CD1c-positive myeloid dendritic cell (primary cell): ENCODE data around the gene SLX4IP.

Source experiments
- DNase-seq: peaks from one replicate; pipeline ENCODE4 v3.0.0-alpha.2; 2016; ENCODE audit errors: extremely low spot score

SLX4IP gene

DNA sequence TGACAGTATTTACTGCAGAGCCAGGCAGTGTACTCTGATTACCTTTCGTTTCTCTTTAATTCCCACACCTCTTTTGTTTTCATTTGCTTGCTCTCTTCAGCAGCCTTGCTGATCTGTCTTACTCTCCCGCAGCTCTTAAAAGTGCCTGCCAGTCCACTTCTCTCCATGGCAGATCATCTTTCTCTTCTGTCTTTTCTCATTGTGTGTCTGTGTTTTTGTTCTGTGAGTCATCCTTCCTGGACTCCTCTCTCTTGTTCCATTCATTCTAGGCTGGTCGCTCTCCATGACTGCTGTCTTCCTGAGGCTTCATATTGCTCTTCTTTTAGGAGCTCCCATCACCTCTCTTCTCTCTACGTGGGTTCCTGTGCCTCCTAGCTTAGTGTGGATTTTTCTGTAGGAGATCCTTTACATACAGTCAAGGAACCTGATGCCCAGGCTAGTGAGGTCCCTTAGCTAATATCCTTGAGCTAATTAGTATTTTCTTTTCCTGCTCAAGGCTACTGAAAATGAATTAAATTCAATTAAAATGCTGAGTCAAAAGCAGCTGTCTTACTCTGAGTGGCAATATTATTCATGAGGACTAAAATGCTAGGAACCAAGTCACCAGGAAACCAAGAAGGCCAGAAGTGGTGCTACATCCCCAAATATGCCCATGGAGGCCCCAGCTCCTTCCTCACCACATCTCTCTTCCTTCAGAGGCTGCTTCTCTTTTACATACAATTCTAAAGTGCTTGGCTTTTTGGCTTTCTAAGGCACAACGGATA lies 86.1 kb downstream of the SLX4IP start:
- DNase-seq = no peak

DNA sequence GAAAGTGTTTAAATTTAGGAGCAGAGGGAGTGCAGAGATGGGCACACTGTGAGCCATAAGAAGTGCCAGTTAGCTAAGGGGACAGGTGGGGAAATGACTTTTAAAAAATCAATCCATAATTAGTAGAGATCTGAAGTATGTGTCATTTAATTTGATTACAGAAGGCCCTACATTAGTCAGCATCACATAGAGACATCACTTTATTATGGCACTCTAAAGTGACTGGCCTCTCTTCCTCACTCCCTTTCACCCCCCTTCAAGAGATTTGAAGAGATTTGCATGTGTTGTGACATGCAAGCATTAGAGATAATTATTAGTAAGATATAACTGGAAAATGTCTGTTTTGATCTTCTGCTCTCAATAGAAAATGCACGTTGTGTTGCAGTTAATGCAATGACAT lies 86.7 kb downstream of the SLX4IP start:
- no peak for DNase-seq

DNA sequence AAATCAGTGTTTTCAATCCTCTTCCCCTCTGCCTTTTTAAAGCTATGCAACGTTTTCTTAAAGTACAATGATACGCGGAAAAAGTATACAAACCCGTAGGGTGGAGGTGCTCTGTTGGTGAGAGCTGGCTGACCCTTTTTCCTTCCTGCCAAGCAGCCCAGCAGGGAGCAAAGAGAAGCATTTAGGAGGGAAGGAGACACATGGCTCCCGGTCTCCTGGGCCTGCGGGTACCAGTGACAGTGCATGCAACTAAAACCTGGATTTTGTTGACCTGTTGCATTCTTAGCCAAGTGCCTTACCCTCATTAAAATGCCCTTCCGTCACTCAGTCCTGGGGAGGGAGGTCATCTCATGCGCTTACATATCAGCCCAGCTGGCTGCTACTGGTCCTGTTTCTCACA lies 87.2 kb downstream of the SLX4IP start:
- no peak for DNase-seq

DNA sequence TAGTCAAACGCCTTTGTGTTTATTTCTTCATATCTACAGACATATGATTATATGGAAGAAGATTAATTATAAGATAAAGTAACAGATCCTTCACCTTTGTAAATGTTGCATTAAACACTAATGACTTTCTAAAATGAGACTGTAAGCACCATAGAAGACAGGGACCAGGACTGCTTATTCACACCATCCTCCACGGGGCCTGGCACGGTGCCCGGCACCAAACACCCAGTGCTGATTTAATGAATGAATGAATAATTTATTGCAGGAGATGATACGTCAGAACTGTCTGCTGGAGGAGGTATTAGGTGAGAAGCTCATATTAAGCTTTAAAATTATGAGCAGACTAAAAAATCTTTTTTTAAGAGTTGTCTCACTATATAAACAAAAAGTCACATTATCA lies 88.3 kb downstream of the SLX4IP start:
- no peak for DNase-seq

DNA sequence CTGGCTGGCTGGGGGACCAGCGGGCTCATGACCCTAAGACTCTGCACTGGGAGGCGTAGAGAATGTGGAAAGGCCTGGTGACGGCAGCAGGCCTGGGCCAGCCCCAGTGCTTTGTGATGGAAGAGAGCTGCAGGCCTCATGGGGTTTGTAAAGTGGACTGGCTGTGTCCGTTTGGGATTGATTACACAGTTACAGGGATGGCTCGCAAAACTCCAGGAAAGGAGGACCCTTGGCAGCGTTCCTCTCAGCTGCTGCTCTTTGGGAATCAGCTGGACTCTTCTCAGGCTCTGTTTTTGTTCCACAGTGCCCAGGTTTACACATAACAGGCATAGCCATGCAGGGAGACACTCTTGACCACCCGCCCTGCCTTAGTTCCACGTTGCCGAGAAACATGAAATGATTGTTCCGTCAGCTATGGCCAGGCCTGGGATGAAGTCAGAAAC lies 89.0 kb downstream of the SLX4IP start:
- no peak for DNase-seq

DNA sequence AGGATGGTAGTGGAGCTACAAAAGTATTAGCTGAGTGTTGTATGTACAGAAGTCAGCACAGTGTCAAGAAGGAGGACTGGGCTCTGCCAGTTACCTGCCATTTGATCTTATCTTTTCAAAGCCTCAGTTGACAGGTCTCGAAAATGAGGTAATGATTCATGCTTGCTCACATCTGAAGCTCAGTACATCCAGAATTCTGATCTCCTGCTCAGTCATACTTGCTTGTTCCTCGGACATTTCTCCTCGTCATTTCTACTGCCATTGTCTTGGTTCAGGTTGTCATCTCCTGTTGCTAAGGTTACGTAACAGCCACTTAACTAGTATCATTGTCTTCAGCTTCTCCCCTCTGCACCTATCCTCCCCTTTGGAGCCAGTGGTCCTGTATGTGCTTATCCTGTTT lies 89.5 kb downstream of the SLX4IP start:
- DNase-seq = no peak

DNA sequence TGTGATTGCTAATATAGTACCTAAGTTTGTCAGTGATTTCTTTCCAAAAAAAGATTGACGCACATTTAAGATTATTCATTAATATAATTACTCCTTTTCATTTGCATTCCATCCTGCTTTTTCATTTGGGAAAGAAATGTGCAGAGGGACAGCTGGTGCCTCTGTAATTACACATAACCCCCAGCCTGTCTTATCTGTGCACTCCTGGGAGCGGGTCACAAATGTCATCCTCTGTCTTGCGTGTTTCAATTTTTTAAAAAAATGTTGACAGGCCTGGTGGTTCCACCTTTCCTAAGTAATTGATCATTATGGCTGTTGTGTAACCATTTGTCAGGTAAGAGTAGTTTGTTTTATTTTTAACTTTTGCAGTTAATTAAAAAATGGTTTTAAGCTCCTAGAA lies 92.7 kb downstream of the SLX4IP start:
- DNase-seq = no peak

DNA sequence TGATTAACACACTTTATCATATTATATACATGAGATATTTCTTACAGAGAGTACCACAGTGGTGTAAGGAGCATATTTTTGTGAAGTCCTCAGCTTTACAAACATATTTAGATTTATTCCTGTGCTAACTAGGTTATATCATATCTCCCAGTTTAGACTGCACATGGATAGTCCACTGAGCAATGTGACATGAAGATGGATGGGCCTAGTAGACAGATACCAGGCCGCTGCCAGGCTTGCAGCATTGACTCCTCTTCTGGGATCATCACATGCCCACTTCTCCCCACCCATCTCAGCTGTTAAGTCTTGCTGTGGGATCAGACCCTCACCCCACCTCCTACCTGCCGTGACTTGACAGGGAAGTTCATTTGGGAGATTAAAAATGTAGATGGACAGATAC lies 95.8 kb downstream of the SLX4IP start:
- no peak for DNase-seq

DNA sequence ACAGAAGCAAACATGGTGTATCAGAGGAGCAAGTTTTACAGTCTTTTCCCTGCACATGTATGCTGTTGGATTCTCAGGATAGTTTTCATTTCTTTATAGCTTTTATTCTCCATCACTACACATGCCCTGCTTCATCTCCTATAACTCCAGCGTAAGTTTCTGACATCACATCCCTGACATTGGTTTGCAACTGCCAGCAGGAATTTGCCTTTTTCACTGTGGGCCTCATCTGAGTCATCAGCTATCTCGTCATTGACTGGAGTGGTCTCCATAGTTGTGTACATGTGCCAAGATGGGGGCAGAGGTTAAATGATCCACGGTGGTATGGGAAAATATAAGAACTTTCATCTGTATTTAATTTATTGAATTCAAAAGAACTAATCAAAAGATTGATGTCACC lies 96.7 kb downstream of the SLX4IP start:
- DNase-seq = no peak

DNA sequence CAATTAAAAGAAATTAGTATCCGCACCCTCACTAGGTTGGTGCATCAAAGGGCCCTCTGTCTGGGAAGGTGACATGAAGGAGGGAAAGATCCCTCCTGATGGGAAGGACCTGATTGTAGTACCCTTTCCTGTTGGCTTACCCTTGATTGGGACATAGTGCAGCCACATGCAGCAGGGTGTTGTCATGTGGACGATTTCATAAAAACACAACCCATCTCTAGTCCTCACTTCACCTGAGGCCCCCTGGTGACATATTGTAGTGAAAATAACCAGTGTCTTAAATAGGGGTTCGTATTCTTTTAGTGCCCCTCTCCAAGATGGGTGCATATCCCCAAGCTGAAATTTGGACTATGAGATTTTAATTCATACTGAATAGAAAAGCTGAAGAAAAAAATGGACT lies 97.3 kb downstream of the SLX4IP start:
- DNase-seq = no peak

DNA sequence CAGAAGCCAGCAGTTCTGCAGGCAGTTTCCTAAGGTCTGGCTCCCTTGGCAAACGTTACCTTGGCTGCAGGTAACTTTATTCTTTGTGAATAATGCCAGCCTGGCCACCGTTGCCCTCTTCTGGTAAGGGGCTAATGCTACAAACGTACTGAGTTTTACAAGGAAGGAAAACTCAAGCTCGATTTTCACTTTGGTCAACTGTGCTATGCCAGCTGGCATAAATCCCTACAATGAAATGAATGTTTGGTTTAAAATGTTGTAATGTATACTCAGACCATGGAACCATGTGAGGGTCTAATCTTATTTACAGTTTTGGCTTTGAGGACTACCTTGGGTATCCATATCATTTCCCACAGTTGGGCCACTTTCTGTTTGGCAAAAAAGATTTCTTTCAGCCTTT lies 101.4 kb downstream of the SLX4IP start:
- no peak for DNase-seq

DNA sequence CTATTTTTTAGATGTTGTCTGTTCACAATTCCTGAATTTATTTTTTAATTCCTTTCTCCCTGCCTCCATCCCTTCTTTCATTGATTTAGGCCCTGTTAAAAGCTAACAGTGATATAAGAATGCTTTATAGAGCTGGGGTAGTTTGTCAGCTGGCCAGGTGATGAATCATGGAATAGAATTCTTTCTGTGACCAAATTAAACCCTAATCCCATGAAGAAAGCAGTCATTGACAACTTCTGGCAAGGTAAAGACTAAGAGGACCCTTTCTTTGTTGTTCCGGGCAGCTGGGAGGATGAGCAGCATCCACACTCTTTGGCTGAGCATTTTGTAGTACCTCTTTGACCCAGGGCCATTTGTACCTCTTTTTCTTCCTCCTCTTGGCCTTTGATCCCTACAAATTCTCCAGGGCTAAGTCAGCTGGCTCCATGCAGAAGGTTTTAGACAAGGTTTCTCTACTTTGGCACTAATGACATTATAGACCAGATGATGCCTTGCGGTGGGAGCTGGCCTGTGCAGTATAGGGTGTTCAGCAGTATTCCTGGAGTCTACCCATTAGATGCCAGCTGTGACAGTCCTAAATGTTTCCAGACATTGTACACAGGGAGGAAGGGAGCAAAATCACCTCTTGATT lies 102.9 kb downstream of the SLX4IP start:
- DNase-seq = no peak

DNA sequence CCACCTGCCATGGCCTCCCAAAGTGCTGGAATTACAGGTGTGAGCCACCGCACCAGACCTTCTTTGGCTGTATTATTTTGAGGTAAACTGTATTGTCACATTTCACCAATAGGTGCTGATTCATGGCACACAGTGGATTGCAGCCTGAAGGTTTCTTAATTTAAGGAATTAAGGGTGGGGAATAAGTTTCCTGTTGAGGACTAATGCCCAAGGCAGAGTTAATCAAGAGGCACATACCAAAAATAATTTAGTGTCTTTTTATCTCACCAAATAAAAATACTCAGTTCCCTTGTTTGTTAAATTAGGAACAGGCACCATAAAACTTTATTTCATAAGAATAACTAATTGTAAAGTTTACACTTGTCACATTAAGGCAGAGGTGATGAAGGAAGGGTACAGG lies 103.7 kb downstream of the SLX4IP start:
- DNase-seq = no peak

DNA sequence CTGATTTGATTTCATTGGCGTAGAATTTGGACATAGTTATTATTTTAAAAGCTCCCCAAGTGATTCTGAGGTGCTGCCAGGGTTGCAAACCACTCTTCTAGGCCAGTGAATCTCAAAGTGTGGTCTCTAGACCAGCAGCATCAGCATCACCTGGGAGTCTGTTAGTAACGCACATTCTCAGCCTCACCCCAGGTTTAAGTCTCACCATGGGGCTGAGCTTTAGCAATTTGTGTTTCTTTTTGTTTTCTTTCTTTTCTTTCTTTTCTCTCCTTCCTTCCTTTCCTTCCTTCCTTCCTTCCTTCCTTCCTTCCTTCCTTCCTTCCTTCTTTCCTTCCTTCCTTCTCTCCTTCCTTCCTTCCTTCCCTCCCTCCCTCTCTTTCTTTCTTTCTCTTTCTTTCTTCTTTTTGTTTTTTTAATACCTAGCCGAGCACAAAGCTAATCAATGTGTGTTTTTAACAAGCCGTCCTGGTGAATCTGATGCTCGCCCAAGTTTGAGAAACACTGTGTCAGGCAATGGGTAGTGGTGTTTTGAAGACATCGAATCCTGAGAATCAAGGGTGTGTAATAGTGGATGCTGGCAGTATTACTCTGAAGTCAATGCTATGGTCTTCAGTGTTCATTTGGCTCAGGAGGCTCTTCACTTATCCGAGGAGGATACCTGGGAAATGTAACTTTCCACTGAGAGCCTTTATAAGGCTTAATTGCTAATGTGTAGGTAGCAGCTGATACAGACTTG lies 104.9 kb downstream of the SLX4IP start:
- no peak for DNase-seq

DNA sequence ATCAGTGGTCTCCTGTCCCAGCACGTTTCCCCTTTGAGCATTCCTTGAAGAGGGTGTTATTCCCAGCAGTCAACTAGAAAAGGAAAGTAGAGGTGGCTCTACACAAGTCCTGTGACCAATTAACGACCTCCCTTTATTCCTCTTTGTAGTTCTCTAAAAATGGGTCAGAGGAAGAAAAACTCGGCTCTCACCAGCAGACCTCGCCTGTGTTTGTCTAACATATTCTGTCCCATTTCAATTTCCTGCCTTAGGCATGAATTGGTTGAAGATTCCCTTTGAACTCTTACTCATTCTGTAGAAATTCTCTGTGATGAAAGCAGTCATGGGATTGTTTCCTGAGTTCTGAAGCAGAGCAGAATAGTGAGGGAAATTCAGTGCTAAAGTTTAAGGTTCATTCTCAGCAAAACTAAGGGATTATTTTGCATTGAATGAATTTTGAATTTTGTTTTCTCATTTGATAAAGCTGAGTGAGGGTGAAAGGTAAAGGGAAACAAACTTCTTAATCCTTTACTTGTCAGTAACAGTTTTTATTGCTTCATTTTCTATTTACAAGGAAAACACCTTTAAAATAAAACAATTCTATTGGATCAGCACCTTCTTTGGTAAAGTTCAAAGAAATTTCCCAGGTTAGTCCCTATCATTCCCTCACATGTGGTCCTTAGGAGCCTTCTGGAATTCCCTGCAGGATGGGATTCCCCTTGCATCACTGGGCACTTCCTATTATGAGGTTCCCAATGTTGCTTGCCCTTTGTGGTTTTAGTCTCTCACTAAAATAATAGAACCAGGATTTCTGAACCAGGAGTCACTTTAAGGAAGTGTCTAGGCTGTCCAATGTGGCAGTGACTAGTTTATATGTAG lies 105.8 kb downstream of the SLX4IP start:
- peak; percentile 82 for DNase-seq

DNA sequence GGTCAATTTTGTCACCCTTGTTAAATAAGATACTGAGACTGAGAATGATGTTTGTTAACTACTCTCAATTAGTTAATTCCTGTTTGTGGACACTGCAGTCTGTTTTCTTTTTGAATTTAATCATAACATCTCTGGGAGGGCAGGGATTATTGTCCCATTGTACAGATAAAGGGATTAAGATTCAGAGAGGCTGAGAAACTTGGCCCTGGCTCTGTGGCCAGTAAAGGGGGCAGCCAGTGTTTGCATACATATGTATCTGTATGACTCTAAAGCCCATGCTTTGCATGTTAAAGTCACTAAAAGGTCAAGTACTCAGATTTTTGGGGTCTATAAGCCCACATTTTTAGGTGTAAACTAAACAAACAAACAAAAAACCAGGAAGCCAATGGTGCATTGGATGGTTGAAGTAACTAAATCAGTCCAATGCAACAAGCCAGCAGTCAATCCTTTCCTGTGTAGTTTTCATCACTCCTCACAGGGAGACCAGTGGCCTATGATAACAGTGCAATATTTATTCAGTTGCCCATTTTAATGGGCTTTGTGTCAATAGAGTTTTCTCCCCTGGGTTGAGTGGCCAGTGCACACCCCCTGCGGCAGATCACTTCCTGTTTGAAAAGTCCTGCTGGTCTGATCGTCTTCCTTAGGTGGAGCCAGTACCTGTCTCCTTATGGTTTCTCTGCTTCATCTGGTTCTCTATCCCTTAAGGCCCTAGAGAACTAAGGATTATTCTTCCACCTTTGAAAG lies 106.7 kb downstream of the SLX4IP start:
- no peak for DNase-seq

DNA sequence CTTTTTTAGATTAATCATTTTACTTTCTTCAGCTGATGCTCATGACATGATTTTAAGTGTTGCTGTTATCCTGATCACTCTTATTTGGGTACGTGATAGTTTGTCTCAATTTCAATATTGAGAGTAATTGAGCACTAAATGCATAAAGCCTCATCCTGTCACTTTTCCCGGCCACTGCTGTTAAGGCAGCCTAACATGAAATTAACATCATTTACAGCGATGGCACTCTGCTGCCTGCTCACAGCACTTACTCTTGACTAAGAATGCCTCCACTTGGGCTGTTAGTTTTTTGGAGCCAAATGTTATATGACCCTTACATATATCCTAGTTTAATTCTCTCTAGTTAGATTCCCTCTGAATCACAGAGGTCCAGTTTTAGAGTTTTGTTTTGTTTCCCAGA lies 107.3 kb downstream of the SLX4IP start:
- no peak for DNase-seq

DNA sequence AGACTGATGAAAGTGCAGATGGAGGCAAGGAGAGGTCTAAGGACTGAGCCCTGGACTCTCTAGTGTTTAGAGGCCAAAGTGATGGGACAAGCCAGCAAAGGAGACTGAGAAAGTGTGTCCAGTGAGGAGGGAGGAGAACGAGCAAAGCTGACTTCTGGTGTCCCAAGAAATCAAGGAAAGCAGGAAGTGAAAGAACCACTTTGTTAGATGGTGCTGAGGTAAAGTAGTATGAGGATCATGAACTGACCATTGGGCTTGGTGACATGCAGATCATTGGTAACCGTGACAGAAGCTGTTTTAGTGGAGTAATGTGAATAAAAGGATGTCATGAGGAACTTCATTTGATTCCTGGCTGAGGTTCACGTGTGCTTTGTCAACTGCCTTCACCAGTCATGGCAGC lies 108.4 kb downstream of the SLX4IP start:
- peak; percentile 48 for DNase-seq

DNA sequence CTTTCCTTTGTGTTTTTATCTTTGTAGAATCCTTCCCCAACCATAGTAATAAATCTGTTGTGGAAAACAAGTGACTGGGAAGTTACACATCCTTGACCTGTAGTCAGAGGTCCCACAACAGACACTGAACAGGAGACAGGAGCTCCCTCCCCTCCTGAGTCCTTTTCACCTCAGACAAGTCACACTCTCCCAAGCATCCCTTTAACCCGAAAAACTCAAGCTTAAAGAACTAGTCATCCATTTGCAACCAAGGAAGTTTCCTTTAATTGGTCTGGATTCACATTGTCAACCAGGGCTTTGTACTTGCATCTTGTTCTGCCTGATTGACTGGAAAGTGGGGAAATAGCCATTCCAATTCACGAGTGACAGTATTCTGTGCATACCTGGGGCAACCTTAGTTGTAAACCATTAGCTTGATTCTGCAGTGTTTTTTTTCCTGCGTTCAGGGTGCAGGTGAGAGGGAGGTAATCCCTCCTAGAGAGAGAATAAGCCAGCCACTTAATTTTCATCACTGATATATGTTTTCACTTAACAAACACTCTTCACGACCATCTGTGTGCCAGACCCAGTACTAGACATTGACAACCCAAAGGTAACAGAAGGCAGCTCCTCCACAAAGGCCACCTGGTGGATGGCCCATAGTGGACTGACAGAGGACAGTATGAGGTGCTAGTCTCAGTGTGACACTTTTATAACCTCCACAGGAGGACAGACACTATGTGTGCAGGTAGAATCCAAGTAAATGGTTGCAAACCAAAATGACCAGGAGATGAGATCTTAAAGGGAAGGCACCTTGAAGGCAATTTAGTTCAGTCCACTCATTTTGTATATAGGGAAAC lies 112.4 kb downstream of the SLX4IP start:
- DNase-seq = no peak

DNA sequence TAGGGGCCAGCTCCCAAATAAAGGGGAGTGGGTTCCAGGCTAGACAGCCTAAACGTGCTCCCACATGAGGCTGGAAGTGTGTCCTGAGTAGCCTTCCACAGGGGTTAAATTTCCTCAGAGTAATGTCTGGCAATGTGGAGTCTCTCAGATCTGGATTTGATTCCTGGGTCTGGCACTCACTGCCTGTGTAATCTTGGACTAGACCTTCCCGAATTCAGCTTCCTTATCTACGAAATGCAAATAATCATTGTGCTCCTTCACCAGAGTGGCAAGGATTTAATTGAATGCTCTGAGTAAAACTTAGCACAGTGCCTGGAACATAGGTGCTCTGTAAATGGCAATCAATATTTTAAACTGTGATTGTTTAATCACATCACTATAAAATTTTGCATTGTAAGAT lies 114.4 kb downstream of the SLX4IP start:
- DNase-seq = no peak
